Dermis blood vessel endothelial cell (primary cell): ENCODE data around the gene RASSF3. TPM values are rescaled to one million over a fixed set of nuclear protein-coding genes. Genes with fewer than 3 reads are reported as not detected.
A peak's percentile ranks its signal among the peaks of the same experiment; 100 is the strongest.
"Not testable (repeated sequence)": the region's sequence is repeated elsewhere in the genome, so short reads cannot be mapped to it uniquely, and the experiment has no call there.

ENCODE experiments used
- DNase-seq: peaks from one replicate; pipeline ENCODE4 v3.0.0; 2010
- total RNA-seq: library from RNA; depleted of rRNA; stranded (reverse); fragments of >200 nt; gene quantifications from 2 replicates; pipeline ENCODE4 v1.2.3, GENCODE V29; 2014

The RASSF3 gene
- total RNA-seq, 1 donor from 2014 or later: 37.9 TPM

- DNase-seq: no peak
These were observed 61.4 kb downstream of the RASSF3 start for GRCh38 chr12:64671681-64672080.

- peak; percentile 69 for DNase-seq
These were observed 62.7 kb downstream of the RASSF3 start for GRCh38 chr12:64672925-64673409.

- no peak for DNase-seq
These were observed 63.3 kb downstream of the RASSF3 start for GRCh38 chr12:64673490-64674169.

- no peak for DNase-seq
These were observed 64.2 kb downstream of the RASSF3 start for GRCh38 chr12:64674367-64674922.

- DNase-seq: peak; percentile 74
These were observed 65.5 kb downstream of the RASSF3 start for GRCh38 chr12:64675795-64676194.

GRCh38 chr12:64678248-64678647, 68.0 kb downstream of the RASSF3 start:
- DNase-seq: no peak

- no peak for DNase-seq
These were observed 68.5 kb downstream of the RASSF3 start for GRCh38 chr12:64678835-64679234.

- DNase-seq: peak; percentile 90
These were observed 69.2 kb downstream of the RASSF3 start for GRCh38 chr12:64679487-64680001.

GRCh38 chr12:64680235-64680634, 69.9 kb downstream of the RASSF3 start:
- no peak for DNase-seq

GRCh38 chr12:64681200-64682052, 71.1 kb downstream of the RASSF3 start:
- no peak for DNase-seq

GRCh38 chr12:64682572-64683277, 72.4 kb downstream of the RASSF3 start:
- no peak for DNase-seq

GRCh38 chr12:64683816-64684543, 73.7 kb downstream of the RASSF3 start:
- DNase-seq: no peak

GRCh38 chr12:64685050-64685449, 74.8 kb downstream of the RASSF3 start:
- no peak for DNase-seq

GRCh38 chr12:64685605-64686004, 75.3 kb downstream of the RASSF3 start:
- DNase-seq: no peak

GRCh38 chr12:64687816-64688215, 77.5 kb downstream of the RASSF3 start:
- DNase-seq: peak; percentile 21

- DNase-seq: no peak
These were observed 77.9 kb downstream of the RASSF3 start for GRCh38 chr12:64688219-64688618.

GRCh38 chr12:64688715-64689114, 78.4 kb downstream of the RASSF3 start:
- DNase-seq: no peak

- DNase-seq: not testable (repeated sequence)
These were observed 79.9 kb downstream of the RASSF3 start for GRCh38 chr12:64690236-64690635.

- DNase-seq: no peak
These were observed 81.0 kb downstream of the RASSF3 start for GRCh38 chr12:64691227-64691794.

GRCh38 chr12:64691795-64692583, 81.7 kb downstream of the RASSF3 start:
- DNase-seq: no peak
